Panc1 (cell line): ENCODE results near the gene CTSD.

ENCODE experiments used
- CTCF ChIP-seq: fragments of 450-650 bp; IDR thresholded peaks from 2 replicates; pipeline ENCODE4 v1.5.1; 2017; ENCODE audit warnings: mild to moderate bottlenecking
- POLR2AphosphoS5 ChIP-seq: IDR thresholded peaks from 2 replicates; pipeline ENCODE4 v1.6.1; 2012; ENCODE audit warnings: mild to moderate bottlenecking, low read depth, low read length, moderate library complexity
- TCF7L2 ChIP-seq: IDR thresholded peaks from 2 replicates; pipeline ENCODE4 v1.6.1; 2011; ENCODE audit warnings: mild to moderate bottlenecking, low read depth, low read length, inconsistent platforms
- TF ChIP-seq, protein P1 (sequence below), 2 experiments: IDR thresholded peaks; 2 replicates each; pipeline ENCODE4 v1.6.1; 2011 to 2012; ENCODE audit warnings: low read depth in 2 of 2, control low read depth in 1 of 2, low read length in 1 of 2, mild to moderate bottlenecking in 1 of 2, moderate library complexity in 1 of 2; ENCODE audit not compliant: insufficient read depth in 1 of 2

GRCh38 chr11:1773131-1773993 lies 9.6 kb upstream of the CTSD start:
- TF ChIP-seq CTCF, result no peak
- TF ChIP-seq POLR2AphosphoS5, result no peak
- no peak for TF ChIP-seq TCF7L2
- TF ChIP-seq, protein P1, sequence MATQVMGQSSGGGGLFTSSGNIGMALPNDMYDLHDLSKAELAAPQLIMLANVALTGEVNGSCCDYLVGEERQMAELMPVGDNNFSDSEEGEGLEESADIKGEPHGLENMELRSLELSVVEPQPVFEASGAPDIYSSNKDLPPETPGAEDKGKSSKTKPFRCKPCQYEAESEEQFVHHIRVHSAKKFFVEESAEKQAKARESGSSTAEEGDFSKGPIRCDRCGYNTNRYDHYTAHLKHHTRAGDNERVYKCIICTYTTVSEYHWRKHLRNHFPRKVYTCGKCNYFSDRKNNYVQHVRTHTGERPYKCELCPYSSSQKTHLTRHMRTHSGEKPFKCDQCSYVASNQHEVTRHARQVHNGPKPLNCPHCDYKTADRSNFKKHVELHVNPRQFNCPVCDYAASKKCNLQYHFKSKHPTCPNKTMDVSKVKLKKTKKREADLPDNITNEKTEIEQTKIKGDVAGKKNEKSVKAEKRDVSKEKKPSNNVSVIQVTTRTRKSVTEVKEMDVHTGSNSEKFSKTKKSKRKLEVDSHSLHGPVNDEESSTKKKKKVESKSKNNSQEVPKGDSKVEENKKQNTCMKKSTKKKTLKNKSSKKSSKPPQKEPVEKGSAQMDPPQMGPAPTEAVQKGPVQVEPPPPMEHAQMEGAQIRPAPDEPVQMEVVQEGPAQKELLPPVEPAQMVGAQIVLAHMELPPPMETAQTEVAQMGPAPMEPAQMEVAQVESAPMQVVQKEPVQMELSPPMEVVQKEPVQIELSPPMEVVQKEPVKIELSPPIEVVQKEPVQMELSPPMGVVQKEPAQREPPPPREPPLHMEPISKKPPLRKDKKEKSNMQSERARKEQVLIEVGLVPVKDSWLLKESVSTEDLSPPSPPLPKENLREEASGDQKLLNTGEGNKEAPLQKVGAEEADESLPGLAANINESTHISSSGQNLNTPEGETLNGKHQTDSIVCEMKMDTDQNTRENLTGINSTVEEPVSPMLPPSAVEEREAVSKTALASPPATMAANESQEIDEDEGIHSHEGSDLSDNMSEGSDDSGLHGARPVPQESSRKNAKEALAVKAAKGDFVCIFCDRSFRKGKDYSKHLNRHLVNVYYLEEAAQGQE (IDR thresholded peaks at IDR 0.05; ENCODE audit: insufficient read depth in 1 of 2, low read depth in 2 of 2, low read length in 1 of 2), result no peak
